GM23338 (cell line): Measurements from ENCODE around the gene PDK4. TPM values are rescaled to one million over a fixed set of nuclear protein-coding genes. Genes with fewer than 3 reads are reported as not detected.

ENCODE experiments used
- ATAC-seq: fragments of 200-7000 bp; cut with Tn5 transposase; 3 replicates; pipeline ENCODE4 v1.9.1; 2020
- DNase-seq: peaks from one replicate; pipeline ENCODE4 v3.0.0-alpha.2; 2015; ENCODE audit warnings: low spot score
- H2AFZ ChIP-seq: fragments of 200-600 bp; sonication (generic); 2 replicates; pipeline ENCODE4 v1.8.0; 2016; ENCODE audit warnings: antibody characterized with exemption, mild to moderate bottlenecking, moderate library complexity
- H3F3A ChIP-seq: fragments of 200-600 bp; sonication (generic); replicated peaks from 2 replicates; pipeline ENCODE4 v1.8.0; 2017; ENCODE audit warnings: antibody characterized with exemption, mixed run types, low read depth
- H3K27ac ChIP-seq: fragments of 200-600 bp; sonication (generic); 2 replicates; pipeline ENCODE4 v1.6.1; 2016; ENCODE audit warnings: low read depth
- H3K27me3 ChIP-seq: fragments of 200-600 bp; sonication (generic); 2 replicates; pipeline ENCODE4 v1.8.0; 2016; ENCODE audit warnings: mild to moderate bottlenecking, mixed run types, moderate library complexity; ENCODE audit not compliant: insufficient read depth
- H3K36me3 ChIP-seq: fragments of 200-600 bp; sonication (generic); 2 replicates; pipeline ENCODE4 v1.8.0; 2016; ENCODE audit warnings: mild to moderate bottlenecking; ENCODE audit not compliant: insufficient read depth
- H3K4me1 ChIP-seq: fragments of 200-600 bp; sonication (generic); 2 replicates; pipeline ENCODE4 v1.8.0; 2016; ENCODE audit warnings: mild to moderate bottlenecking, moderate library complexity; ENCODE audit not compliant: insufficient read depth
- H3K4me2 ChIP-seq: fragments of 200-600 bp; sonication (generic); 2 replicates; pipeline ENCODE4 v1.7.1; 2017; ENCODE audit warnings: mixed run types
- H3K4me3 ChIP-seq: fragments of 200-600 bp; sonication (generic); 2 replicates; pipeline ENCODE4 v1.6.1; 2016; ENCODE audit warnings: mixed run types
- H3K79me2 ChIP-seq: fragments of 200-600 bp; sonication (generic); replicated peaks from 2 replicates; pipeline ENCODE4 v1.8.0; 2017; ENCODE audit warnings: mild to moderate bottlenecking; ENCODE audit not compliant: insufficient read depth
- H3K9me2 ChIP-seq: fragments of 200-600 bp; sonication (generic); 2 replicates; pipeline ENCODE4 v1.8.0; 2017; ENCODE audit not compliant: insufficient read depth
- H4K20me1 ChIP-seq: fragments of 200-600 bp; sonication (generic); replicated peaks from 2 replicates; pipeline ENCODE4 v1.8.0; 2017; ENCODE audit warnings: mild to moderate bottlenecking; ENCODE audit not compliant: insufficient read depth
- H3K27ac Mint-ChIP-seq: 2 replicates; pipeline ENCODE4 v1.8.0; 2020; ENCODE audit warnings: inconsistent platforms, mild to moderate bottlenecking, moderate library complexity, mixed read lengths
- H3K27me3 Mint-ChIP-seq: 3 replicates; pipeline ENCODE4 v1.8.0; 2022; ENCODE audit warnings: low read depth, mild to moderate bottlenecking, moderate library complexity, mixed read lengths, inconsistent platforms; ENCODE audit not compliant: insufficient read depth, poor library complexity
- H3K36me3 Mint-ChIP-seq: 3 replicates; pipeline ENCODE4 v1.8.0; 2021; ENCODE audit warnings: low read depth, mild to moderate bottlenecking, inconsistent platforms, moderate library complexity, mixed read lengths
- H3K4me1 Mint-ChIP-seq: 3 replicates; pipeline ENCODE4 v1.8.0; 2020; ENCODE audit warnings: mild to moderate bottlenecking, inconsistent platforms, mixed read lengths
- H3K4me3 Mint-ChIP-seq: 3 replicates; pipeline ENCODE4 v1.8.0; 2021; ENCODE audit warnings: moderate library complexity, mild to moderate bottlenecking, inconsistent platforms, mixed read lengths
- H3K9me3 Mint-ChIP-seq: 3 replicates; pipeline ENCODE4 v1.8.0; 2020; ENCODE audit warnings: moderate library complexity, mild to moderate bottlenecking, inconsistent platforms, mixed read lengths
- CREB1 ChIP-seq: fragments of 250-450 bp; sonication (Bioruptor Pico); IDR thresholded peaks from 2 replicates; pipeline ENCODE4 v1.5.0; 2020; ENCODE audit warnings: low read depth, mild to moderate bottlenecking, moderate library complexity
- EZH2phosphoT487 ChIP-seq: fragments of 200-600 bp; sonication (generic); IDR thresholded peaks from one replicate; pipeline ENCODE4 v1.8.1; 2018; ENCODE audit warnings: antibody characterized with exemption; ENCODE audit not compliant: unreplicated experiment
- JUNB ChIP-seq: IDR thresholded peaks from one replicate; pipeline ENCODE4 v1.6.1; 2016; ENCODE audit warnings: antibody characterized with exemption; ENCODE audit not compliant: unreplicated experiment
- NANOG ChIP-seq: IDR thresholded peaks from 2 replicates; pipeline ENCODE4 v1.6.1; 2016; ENCODE audit warnings: antibody characterized with exemption, borderline replicate concordance
- POLR2AphosphoS5 ChIP-seq: IDR thresholded peaks from 2 replicates; pipeline ENCODE4 v1.6.1; 2016; ENCODE audit warnings: antibody characterized with exemption, low read depth
- STAT1 ChIP-seq: IDR thresholded peaks from one replicate; pipeline ENCODE4 v1.6.1; 2016; ENCODE audit warnings: antibody characterized with exemption; ENCODE audit not compliant: unreplicated experiment
- ZNF114 ChIP-seq: fragments of 250-450 bp; sonication (Bioruptor Pico); IDR thresholded peaks from 2 replicates; pipeline ENCODE4 v1.5.0; 2020; ENCODE audit warnings: mild to moderate bottlenecking, moderate library complexity
- polyA plus RNA-seq: library from polyadenylated mRNA; unstranded; fragments of >200 nt; fragmentation: Nextera tagmentation; extraction: Ambion mirVana; gene quantifications from 2 replicates; pipeline ENCODE4 v1.2.1, GENCODE V29; 2016
- total RNA-seq: library from RNA; depleted of rRNA; stranded (reverse); fragments of >200 nt; shearing (Covaris generic); gene quantifications from 2 replicates; pipeline ENCODE4 v1.2.3, GENCODE V29; 2014
- TF ChIP-seq, protein P1 (sequence below): fragments of 250-450 bp; sonication (Bioruptor Pico); IDR thresholded peaks from 2 replicates; pipeline ENCODE4 v1.5.0; 2020; ENCODE audit warnings: mild to moderate bottlenecking, moderate library complexity
- TF ChIP-seq, protein P2 (sequence below): IDR thresholded peaks from one replicate; pipeline ENCODE4 v1.6.1; 2018; ENCODE audit warnings: antibody characterized with exemption; ENCODE audit not compliant: unreplicated experiment
- TF ChIP-seq, protein P3 (sequence below), 2 experiments: fragments of 200-600 bp in 1 of 2; sonication (generic) in 1 of 2; conservative IDR thresholded peaks; 2 replicates each; pipeline versions ENCODE4 v1.5.1 to v1.6.1; 2016 to 2017; ENCODE audit warnings: antibody characterized with exemption in 2 of 2, low read depth in 2 of 2, mild to moderate bottlenecking in 2 of 2, moderate library complexity in 1 of 2

The PDK4 gene
- total and polyA plus RNA-seq, 2 experiments from 2014 or later, result 0.32 TPM; not detected in 1

DNA sequence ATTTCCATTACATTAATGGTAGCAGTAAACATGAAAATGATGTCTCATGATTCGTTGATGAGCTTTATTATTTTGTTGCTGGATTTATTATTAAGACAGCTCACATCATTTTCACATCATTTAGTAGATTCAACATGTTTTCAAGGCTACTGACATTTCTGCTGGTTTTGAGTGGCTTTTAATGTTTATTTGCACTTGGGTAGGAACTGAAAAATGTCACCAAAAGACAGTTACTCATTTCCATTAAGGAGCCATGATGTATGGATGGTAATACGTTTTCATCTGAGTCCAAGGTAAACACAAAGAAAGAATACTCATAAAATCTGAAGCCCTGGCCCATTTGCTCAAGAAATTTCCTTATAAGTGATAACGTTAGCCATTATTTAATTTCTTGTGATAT, 14.8 kb downstream of the PDK4 start:
- H3K27ac ChIP-seq, result no peak overlapping the region
- DNase-seq, result no peak
- H4K20me1 ChIP-seq, result no peaks in the 10 kb centered on the region
- no peak overlapping the region for H3K4me2 ChIP-seq
- no peak for TF ChIP-seq ZNF114 (CRISPR knock-in tag)
- TF ChIP-seq, protein P1, sequence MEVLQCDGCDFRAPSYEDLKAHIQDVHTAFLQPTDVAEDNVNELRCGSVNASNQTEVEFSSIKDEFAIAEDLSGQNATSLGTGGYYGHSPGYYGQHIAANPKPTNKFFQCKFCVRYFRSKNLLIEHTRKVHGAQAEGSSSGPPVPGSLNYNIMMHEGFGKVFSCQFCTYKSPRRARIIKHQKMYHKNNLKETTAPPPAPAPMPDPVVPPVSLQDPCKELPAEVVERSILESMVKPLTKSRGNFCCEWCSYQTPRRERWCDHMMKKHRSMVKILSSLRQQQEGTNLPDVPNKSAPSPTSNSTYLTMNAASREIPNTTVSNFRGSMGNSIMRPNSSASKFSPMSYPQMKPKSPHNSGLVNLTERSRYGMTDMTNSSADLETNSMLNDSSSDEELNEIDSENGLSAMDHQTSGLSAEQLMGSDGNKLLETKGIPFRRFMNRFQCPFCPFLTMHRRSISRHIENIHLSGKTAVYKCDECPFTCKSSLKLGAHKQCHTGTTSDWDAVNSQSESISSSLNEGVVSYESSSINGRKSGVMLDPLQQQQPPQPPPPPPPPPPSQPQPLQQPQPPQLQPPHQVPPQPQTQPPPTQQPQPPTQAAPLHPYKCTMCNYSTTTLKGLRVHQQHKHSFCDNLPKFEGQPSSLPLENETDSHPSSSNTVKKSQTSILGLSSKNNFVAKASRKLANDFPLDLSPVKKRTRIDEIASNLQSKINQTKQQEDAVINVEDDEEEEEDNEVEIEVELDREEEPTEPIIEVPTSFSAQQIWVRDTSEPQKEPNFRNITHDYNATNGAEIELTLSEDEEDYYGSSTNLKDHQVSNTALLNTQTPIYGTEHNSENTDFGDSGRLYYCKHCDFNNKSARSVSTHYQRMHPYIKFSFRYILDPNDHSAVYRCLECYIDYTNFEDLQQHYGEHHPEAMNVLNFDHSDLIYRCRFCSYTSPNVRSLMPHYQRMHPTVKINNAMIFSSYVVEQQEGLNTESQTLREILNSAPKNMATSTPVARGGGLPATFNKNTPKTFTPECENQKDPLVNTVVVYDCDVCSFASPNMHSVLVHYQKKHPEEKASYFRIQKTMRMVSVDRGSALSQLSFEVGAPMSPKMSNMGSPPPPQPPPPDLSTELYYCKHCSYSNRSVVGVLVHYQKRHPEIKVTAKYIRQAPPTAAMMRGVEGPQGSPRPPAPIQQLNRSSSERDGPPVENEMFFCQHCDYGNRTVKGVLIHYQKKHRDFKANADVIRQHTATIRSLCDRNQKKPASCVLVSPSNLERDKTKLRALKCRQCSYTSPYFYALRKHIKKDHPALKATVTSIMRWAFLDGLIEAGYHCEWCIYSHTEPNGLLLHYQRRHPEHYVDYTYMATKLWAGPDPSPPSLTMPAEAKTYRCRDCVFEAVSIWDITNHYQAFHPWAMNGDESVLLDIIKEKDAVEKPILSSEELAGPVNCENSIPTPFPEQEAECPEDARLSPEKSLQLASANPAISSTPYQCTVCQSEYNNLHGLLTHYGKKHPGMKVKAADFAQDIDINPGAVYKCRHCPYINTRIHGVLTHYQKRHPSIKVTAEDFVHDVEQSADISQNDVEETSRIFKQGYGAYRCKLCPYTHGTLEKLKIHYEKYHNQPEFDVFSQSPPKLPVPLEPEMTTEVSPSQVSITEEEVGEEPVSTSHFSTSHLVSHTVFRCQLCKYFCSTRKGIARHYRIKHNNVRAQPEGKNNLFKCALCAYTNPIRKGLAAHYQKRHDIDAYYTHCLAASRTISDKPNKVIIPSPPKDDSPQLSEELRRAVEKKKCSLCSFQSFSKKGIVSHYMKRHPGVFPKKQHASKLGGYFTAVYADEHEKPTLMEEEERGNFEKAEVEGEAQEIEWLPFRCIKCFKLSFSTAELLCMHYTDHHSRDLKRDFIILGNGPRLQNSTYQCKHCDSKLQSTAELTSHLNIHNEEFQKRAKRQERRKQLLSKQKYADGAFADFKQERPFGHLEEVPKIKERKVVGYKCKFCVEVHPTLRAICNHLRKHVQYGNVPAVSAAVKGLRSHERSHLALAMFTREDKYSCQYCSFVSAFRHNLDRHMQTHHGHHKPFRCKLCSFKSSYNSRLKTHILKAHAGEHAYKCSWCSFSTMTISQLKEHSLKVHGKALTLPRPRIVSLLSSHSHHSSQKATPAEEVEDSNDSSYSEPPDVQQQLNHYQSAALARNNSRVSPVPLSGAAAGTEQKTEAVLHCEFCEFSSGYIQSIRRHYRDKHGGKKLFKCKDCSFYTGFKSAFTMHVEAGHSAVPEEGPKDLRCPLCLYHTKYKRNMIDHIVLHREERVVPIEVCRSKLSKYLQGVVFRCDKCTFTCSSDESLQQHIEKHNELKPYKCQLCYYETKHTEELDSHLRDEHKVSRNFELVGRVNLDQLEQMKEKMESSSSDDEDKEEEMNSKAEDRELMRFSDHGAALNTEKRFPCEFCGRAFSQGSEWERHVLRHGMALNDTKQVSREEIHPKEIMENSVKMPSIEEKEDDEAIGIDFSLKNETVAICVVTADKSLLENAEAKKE (CRISPR knock-in tag), result no peak
- Mint-ChIP-seq H3K27me3 (peaks cover 1% of the 10 kb centered on the region), H3K36me3 (no peaks in the 10 kb centered on the region), H3K4me1 (no peaks in the 10 kb centered on the region), H3K9me3 (no peaks in the 10 kb centered on the region), H3K27ac (no peak overlapping the region), H3K4me3 (no peak overlapping the region)
- ATAC-seq, result no peak
- no peak overlapping the region for H3K4me3 ChIP-seq
- no peaks in the 10 kb centered on the region for H3K4me1 ChIP-seq
- no peaks in the 10 kb centered on the region for H3K79me2 ChIP-seq
- no peaks in the 10 kb centered on the region for H3F3A ChIP-seq
- H2AFZ ChIP-seq, result no peak overlapping the region
- H3K9me2 ChIP-seq, result no peaks in the 10 kb centered on the region
- H3K27me3 ChIP-seq, result no peaks in the 10 kb centered on the region
- no peaks in the 10 kb centered on the region for H3K36me3 ChIP-seq

DNA sequence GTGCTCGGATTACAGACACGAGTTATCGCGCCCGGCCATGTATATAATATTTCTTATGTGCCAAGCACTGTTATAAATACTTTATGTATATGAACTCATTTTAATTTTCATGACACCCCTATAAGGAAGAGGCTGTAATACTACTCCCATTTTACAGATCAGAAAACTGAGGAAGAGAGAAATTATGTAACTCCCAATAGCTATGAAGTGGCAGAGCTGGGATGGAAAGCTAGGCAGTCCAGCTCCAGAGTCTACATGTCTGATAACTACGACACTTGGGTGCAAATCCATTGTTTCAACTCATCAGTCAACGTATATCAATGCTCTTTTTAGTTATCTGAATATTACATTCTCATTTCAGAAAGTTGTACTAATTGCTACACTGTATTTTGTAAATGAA, 17.0 kb downstream of the PDK4 start:
- H3K27me3 ChIP-seq, result no peaks in the 10 kb centered on the region
- peaks cover 4% of the 10 kb centered on the region for H3K27me3 Mint-ChIP-seq
- H3K4me2 ChIP-seq, result no peak overlapping the region
- no peaks in the 10 kb centered on the region for H3K36me3 ChIP-seq
- H3K27ac Mint-ChIP-seq, result no peak overlapping the region
- H3K79me2 ChIP-seq, result no peaks in the 10 kb centered on the region
- no peaks in the 10 kb centered on the region for H3K4me1 ChIP-seq
- H3K9me3 Mint-ChIP-seq, result no peaks in the 10 kb centered on the region
- no peaks in the 10 kb centered on the region for H3K4me1 Mint-ChIP-seq
- H3K27ac ChIP-seq, result no peak overlapping the region
- H3K4me3 Mint-ChIP-seq, result no peak overlapping the region
- no peak overlapping the region for H2AFZ ChIP-seq
- H4K20me1 ChIP-seq, result no peaks in the 10 kb centered on the region
- no peaks in the 10 kb centered on the region for H3K36me3 Mint-ChIP-seq
- H3F3A ChIP-seq, result no peaks in the 10 kb centered on the region
- no peak overlapping the region for H3K4me3 ChIP-seq
- no peak for DNase-seq
- ATAC-seq, result no peak
- H3K9me2 ChIP-seq, result 0 out of 2 replicates have a peak, but pooled peaks cover 3% of the 10 kb centered on the region
- TF ChIP-seq STAT1 (no peak), ZNF114 (CRISPR knock-in tag) (no peak), POLR2AphosphoS5 (no peak), EZH2phosphoT487 (no peak), NANOG (no peak), JUNB (no peak), CREB1 (CRISPR knock-in tag) (no peak)
- TF ChIP-seq, protein P2, sequence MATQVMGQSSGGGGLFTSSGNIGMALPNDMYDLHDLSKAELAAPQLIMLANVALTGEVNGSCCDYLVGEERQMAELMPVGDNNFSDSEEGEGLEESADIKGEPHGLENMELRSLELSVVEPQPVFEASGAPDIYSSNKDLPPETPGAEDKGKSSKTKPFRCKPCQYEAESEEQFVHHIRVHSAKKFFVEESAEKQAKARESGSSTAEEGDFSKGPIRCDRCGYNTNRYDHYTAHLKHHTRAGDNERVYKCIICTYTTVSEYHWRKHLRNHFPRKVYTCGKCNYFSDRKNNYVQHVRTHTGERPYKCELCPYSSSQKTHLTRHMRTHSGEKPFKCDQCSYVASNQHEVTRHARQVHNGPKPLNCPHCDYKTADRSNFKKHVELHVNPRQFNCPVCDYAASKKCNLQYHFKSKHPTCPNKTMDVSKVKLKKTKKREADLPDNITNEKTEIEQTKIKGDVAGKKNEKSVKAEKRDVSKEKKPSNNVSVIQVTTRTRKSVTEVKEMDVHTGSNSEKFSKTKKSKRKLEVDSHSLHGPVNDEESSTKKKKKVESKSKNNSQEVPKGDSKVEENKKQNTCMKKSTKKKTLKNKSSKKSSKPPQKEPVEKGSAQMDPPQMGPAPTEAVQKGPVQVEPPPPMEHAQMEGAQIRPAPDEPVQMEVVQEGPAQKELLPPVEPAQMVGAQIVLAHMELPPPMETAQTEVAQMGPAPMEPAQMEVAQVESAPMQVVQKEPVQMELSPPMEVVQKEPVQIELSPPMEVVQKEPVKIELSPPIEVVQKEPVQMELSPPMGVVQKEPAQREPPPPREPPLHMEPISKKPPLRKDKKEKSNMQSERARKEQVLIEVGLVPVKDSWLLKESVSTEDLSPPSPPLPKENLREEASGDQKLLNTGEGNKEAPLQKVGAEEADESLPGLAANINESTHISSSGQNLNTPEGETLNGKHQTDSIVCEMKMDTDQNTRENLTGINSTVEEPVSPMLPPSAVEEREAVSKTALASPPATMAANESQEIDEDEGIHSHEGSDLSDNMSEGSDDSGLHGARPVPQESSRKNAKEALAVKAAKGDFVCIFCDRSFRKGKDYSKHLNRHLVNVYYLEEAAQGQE, result no peak
- TF ChIP-seq, protein P3, sequence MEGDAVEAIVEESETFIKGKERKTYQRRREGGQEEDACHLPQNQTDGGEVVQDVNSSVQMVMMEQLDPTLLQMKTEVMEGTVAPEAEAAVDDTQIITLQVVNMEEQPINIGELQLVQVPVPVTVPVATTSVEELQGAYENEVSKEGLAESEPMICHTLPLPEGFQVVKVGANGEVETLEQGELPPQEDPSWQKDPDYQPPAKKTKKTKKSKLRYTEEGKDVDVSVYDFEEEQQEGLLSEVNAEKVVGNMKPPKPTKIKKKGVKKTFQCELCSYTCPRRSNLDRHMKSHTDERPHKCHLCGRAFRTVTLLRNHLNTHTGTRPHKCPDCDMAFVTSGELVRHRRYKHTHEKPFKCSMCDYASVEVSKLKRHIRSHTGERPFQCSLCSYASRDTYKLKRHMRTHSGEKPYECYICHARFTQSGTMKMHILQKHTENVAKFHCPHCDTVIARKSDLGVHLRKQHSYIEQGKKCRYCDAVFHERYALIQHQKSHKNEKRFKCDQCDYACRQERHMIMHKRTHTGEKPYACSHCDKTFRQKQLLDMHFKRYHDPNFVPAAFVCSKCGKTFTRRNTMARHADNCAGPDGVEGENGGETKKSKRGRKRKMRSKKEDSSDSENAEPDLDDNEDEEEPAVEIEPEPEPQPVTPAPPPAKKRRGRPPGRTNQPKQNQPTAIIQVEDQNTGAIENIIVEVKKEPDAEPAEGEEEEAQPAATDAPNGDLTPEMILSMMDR (conservative IDR thresholded peaks at IDR 0.05; ENCODE audit: low read depth in 2 of 2), result no peak
